ENCODE data around the gene ZNF474.

Gene ZNF474

GRCh38 chr5:122119205-122119604, 10.1 kb upstream of the ZNF474 start:
- DNase-seq, result no peak

GRCh38 chr5:122120493-122120892, 8.9 kb upstream of the ZNF474 start:
- no peak for DNase-seq

- peak; percentile 35 for DNase-seq
Measured at GRCh38 chr5:122120957-122121356, 8.4 kb upstream of the ZNF474 start.

- no peak for DNase-seq
Measured at GRCh38 chr5:122121479-122122465, 7.6 kb upstream of the ZNF474 start.

GRCh38 chr5:122124766-122125165, 4.6 kb upstream of the ZNF474 start:
- no peak for DNase-seq

- DNase-seq, result peak; percentile 92
Measured at GRCh38 chr5:122126177-122126755, 3.1 kb upstream of the ZNF474 start.

- no peak for DNase-seq
Measured at GRCh38 chr5:122126756-122127321, 2.5 kb upstream of the ZNF474 start.

GRCh38 chr5:122130152-122130551, 806 bp downstream of the ZNF474 start:
- no peak for DNase-seq

GRCh38 chr5:122137702-122138101, 8.4 kb downstream of the ZNF474 start:
- no peak for DNase-seq

GRCh38 chr5:122138356-122138755, 9.0 kb downstream of the ZNF474 start:
- no peak for DNase-seq

- DNase-seq, result no peak
Measured at GRCh38 chr5:122140900-122141299, 11.6 kb downstream of the ZNF474 start.

- DNase-seq, result no peak
Measured at GRCh38 chr5:122141751-122142150, 12.4 kb downstream of the ZNF474 start.

GRCh38 chr5:122142480-122143164, 13.3 kb downstream of the ZNF474 start:
- no peak for DNase-seq

- no peak for DNase-seq
Measured at GRCh38 chr5:122144236-122144635, 14.9 kb downstream of the ZNF474 start.

- no peak for DNase-seq
Measured at GRCh38 chr5:122145906-122146305, 16.6 kb downstream of the ZNF474 start.

- DNase-seq, result no peak
Measured at GRCh38 chr5:122149321-122150090, 20.2 kb downstream of the ZNF474 start.

GRCh38 chr5:122150215-122150614, 20.9 kb downstream of the ZNF474 start:
- DNase-seq, result no peak

GRCh38 chr5:122151640-122152039, 22.3 kb downstream of the ZNF474 start:
- DNase-seq, result no peak

- DNase-seq, result no peak
Measured at GRCh38 chr5:122152266-122152900, 23.0 kb downstream of the ZNF474 start.

GRCh38 chr5:122153230-122153629, 23.9 kb downstream of the ZNF474 start:
- DNase-seq, result no peak

- peak; percentile 66 for DNase-seq
Measured at GRCh38 chr5:122153774-122154173, 24.4 kb downstream of the ZNF474 start.

- DNase-seq, result no peak
Measured at GRCh38 chr5:122154491-122154890, 25.1 kb downstream of the ZNF474 start.

Data from hematopoietic multipotent progenitor cell treated with erythropoietin and hydrocortisone succinate and interleukin-3 and kit ligand, for 4 days (in vitro differentiated cells).